Calu3 (cell line): ENCODE data around the gene MBNL1. TPM values are rescaled to one million over a fixed set of nuclear protein-coding genes. Genes with fewer than 3 reads are reported as not detected.

Experiments
- BruUV-seq: library from RNA; stranded (reverse); fragments of 400-500 nt; replicated peaks from 2 replicates; lab custom pipeline; 2021; lab: Mats Ljungman, UMichigan
- CTCF ChIA-PET: fragments of 300-600 bp; sonication (Branson Sonifier 250); formaldehyde crosslinking; loops from one replicate; lab custom pipeline; 2022; ENCODE audit warnings: antibody characterized with exemption; lab: Charles Lee
- DNase-seq: peaks from one replicate; pipeline ENCODE4 v3.0.0; 2022
- H3K27ac Mint-ChIP-seq: one replicate; pipeline ENCODE4 v1.8.0; 2022; ENCODE audit warnings: mixed read lengths; ENCODE audit not compliant: unreplicated experiment
- H3K27me3 Mint-ChIP-seq: one replicate; pipeline ENCODE4 v1.8.0; 2022; ENCODE audit warnings: mixed read lengths; ENCODE audit not compliant: unreplicated experiment
- H3K36me3 Mint-ChIP-seq: one replicate; pipeline ENCODE4 v1.8.0; 2022; ENCODE audit warnings: mild to moderate bottlenecking, moderate library complexity, mixed read lengths; ENCODE audit not compliant: insufficient read depth, unreplicated experiment
- H3K4me1 Mint-ChIP-seq: one replicate; pipeline ENCODE4 v1.8.0; 2022; ENCODE audit warnings: mild to moderate bottlenecking, low read depth, mixed read lengths; ENCODE audit not compliant: unreplicated experiment
- H3K4me3 Mint-ChIP-seq: one replicate; pipeline ENCODE4 v1.8.0; 2022; ENCODE audit warnings: mild to moderate bottlenecking, low read depth, moderate library complexity, mixed read lengths; ENCODE audit not compliant: unreplicated experiment
- H3K9me3 Mint-ChIP-seq: one replicate; pipeline ENCODE4 v1.8.0; 2022; ENCODE audit warnings: low read depth, mixed read lengths; ENCODE audit not compliant: unreplicated experiment
- CTCF ChIP-seq: fragments of 200-600 bp; IDR thresholded peaks from one replicate; pipeline ENCODE4 v1.8.0; 2022; ENCODE audit warnings: antibody characterized with exemption; ENCODE audit not compliant: unreplicated experiment
- intact Hi-C: fragments of 100-400 bp; cut with micrococcal nuclease; formaldehyde crosslinking; loops from one replicate; pipeline ENCODE4 v1.10.0; 2022; ENCODE audit not compliant: unreplicated experiment
- total RNA-seq: library from RNA; stranded (reverse); gene quantifications from 2 replicates; pipeline ENCODE4 v1.2.3, GENCODE V29; 2022

The MBNL1 gene
- total RNA-seq, 1 experiment from 2014 or later, result 183 TPM

- no peak overlapping the region for H3K27ac Mint-ChIP-seq
- H3K4me1 Mint-ChIP-seq, result peaks cover 30% of the 10 kb centered on the region
- intact Hi-C loops, result no loop called here
- no peaks in the 10 kb centered on the region for H3K9me3 Mint-ChIP-seq
- H3K4me3 Mint-ChIP-seq, result no peak overlapping the region
- peaks cover 7% of the 10 kb centered on the region for H3K36me3 Mint-ChIP-seq
- CTCF ChIA-PET, result interaction anchor here (0.6 kb wide), 1 partner anchor 46 kb away, joined by 4 read pairs; no protein-coding TSS in a partner anchor
- no TSS peak for BruUV-seq
- no peaks in the 10 kb centered on the region for H3K27me3 Mint-ChIP-seq
- DNase-seq, result no peak
- TF ChIP-seq CTCF, result no peak
Measured at GRCh38 chr3:152260026-152260425, 8.7 kb upstream of the MBNL1 start.

GRCh38 chr3:152260529-152260928 lies 8.2 kb upstream of the MBNL1 start:
- Mint-ChIP-seq H3K27me3 (no peaks in the 10 kb centered on the region), H3K27ac (no peak overlapping the region), H3K4me1 (peaks cover 30% of the 10 kb centered on the region), H3K9me3 (no peaks in the 10 kb centered on the region), H3K36me3 (peaks cover 7% of the 10 kb centered on the region), H3K4me3 (no peak overlapping the region)
- no peak for TF ChIP-seq CTCF
- intact Hi-C loops, result no loop called here
- CTCF ChIA-PET, result interaction anchor here (0.6 kb wide), 1 partner anchor 46 kb away, joined by 4 read pairs; no protein-coding TSS in a partner anchor
- BruUV-seq, result no TSS peak
- no peak for DNase-seq

- no TSS peak for BruUV-seq
- no peak overlapping the region for H3K4me3 Mint-ChIP-seq
- peaks cover 7% of the 10 kb centered on the region for H3K36me3 Mint-ChIP-seq
- no peak overlapping the region for H3K27ac Mint-ChIP-seq
- DNase-seq, result no peak
- intact Hi-C loops, result no loop called here
- H3K27me3 Mint-ChIP-seq, result no peaks in the 10 kb centered on the region
- H3K9me3 Mint-ChIP-seq, result no peaks in the 10 kb centered on the region
- CTCF ChIA-PET, result no interaction called here
- peaks cover 34% of the 10 kb centered on the region for H3K4me1 Mint-ChIP-seq
- TF ChIP-seq CTCF, result no peak
Measured at GRCh38 chr3:152261329-152261728, 7.4 kb upstream of the MBNL1 start.

GRCh38 chr3:152263711-152264110 lies 5.0 kb upstream of the MBNL1 start:
- no peak for TF ChIP-seq CTCF
- Mint-ChIP-seq H3K9me3 (no peaks in the 10 kb centered on the region), H3K4me1 (peaks cover 37% of the 10 kb centered on the region), H3K4me3 (no peak overlapping the region), H3K27me3 (no peaks in the 10 kb centered on the region), H3K27ac (no peak overlapping the region), H3K36me3 (peaks cover 25% of the 10 kb centered on the region)
- intact Hi-C loops, result no loop called here
- BruUV-seq, result no TSS peak
- no peak for DNase-seq
- CTCF ChIA-PET, result no interaction called here
